Activated B cell treated with CpG ODN at 0.5 μM for 24 hours (primary cell): ENCODE data around the gene CETP. TPM values are rescaled to one million over a fixed set of nuclear protein-coding genes. Genes with fewer than 3 reads are reported as not detected.

ENCODE experiments used
- ATAC-seq: fragments of 200-7000 bp; cut with Tn5 transposase; one replicate; pipeline ENCODE4 v1.10.0; 2021; ENCODE audit warnings: low read depth, mild to moderate bottlenecking, moderate library complexity
- CTCF ChIA-PET: fragments of 350-600 bp; sonication (Branson Sonifier 250); formaldehyde crosslinking; loops from one replicate; lab custom pipeline; 2021; ENCODE audit warnings: antibody characterized with exemption; lab: Charles Lee
- POLR2A ChIA-PET: fragments of 350-600 bp; sonication (Branson Sonifier 250); formaldehyde crosslinking; loops from one replicate; lab custom pipeline; 2021; ENCODE audit warnings: antibody characterized with exemption; lab: Charles Lee
- DNase-seq: peaks from one replicate; pipeline ENCODE4 v3.0.0; 2022
- H3K27ac Mint-ChIP-seq: one replicate; pipeline ENCODE4 v1.8.0; 2020; ENCODE audit warnings: mixed read lengths
- H3K27me3 Mint-ChIP-seq: one replicate; pipeline ENCODE4 v1.8.0; 2021; ENCODE audit warnings: mixed read lengths
- H3K36me3 Mint-ChIP-seq: one replicate; pipeline ENCODE4 v1.8.0; 2021; ENCODE audit warnings: low read depth, mixed read lengths
- H3K4me1 Mint-ChIP-seq: one replicate; pipeline ENCODE4 v1.8.0; 2021; ENCODE audit warnings: mixed read lengths
- H3K4me3 Mint-ChIP-seq: one replicate; pipeline ENCODE4 v1.8.0; 2020; ENCODE audit warnings: mild to moderate bottlenecking, mixed read lengths
- H3K9me3 Mint-ChIP-seq: one replicate; pipeline ENCODE4 v1.8.0; 2020; ENCODE audit warnings: mixed read lengths
- CTCF ChIP-seq: fragments of 200-600 bp; IDR thresholded peaks from one replicate; pipeline ENCODE4 v1.8.0; 2022; ENCODE audit warnings: antibody characterized with exemption, mild to moderate bottlenecking
- intact Hi-C: fragments of 100-400 bp; cut with micrococcal nuclease; formaldehyde crosslinking; loops from one replicate; pipeline ENCODE4 v1.15.1; 2024
- total RNA-seq: library from RNA; stranded (reverse); gene quantifications from 2 replicates; pipeline ENCODE4 v1.2.3, GENCODE V29; 2022

Gene CETP
- total RNA-seq, 1 donor from 2014 or later: 1.4 TPM

DNA sequence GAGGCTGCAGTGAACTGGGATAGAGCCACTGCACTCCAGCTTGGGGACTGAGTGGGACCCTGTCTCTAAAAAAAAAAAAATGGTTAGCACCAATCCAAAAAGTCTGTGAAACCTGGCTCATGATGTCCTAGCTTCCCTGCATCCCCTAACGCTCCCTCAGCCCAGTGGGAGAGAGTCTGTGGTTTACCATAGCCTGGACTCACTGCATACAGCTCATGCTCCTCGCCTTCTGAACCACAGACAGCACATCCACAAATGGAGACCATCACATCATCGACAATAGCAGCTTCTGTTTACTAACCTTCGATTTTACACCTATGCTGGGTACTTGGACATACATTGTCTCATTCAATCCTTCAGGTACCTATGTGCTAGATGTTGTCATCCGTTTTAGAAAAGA is 71.2 kb downstream of the CETP start:
- intact Hi-C loops: no loop called here
- peaks cover 85% of the 10 kb centered on the region for H3K36me3 Mint-ChIP-seq
- ATAC-seq: no peak
- H3K4me1 Mint-ChIP-seq: peaks cover 24% of the 10 kb centered on the region
- ChIA-PET POLR2A (interaction anchor here (0.7 to 1.5 kb wide), 4 partner anchors 10 to 62 kb away, joined by 3 to 6 read pairs (median 4); no protein-coding TSS in a partner anchor), CTCF (interaction anchor here (1.0 to 1.1 kb wide), 2 partner anchors 13 to 69 kb away, joined by 3 read pairs; no protein-coding TSS in a partner anchor)
- no peak overlapping the region for H3K4me3 Mint-ChIP-seq
- peak overlapping the region; percentile 61 for H3K27ac Mint-ChIP-seq
- no peaks in the 10 kb centered on the region for H3K27me3 Mint-ChIP-seq
- H3K9me3 Mint-ChIP-seq: no peaks in the 10 kb centered on the region
- DNase-seq: no peak
- TF ChIP-seq CTCF: no peak

Other genes starting within 250 kb of the CETP start
- gene NUP93, start 231.8 kb upstream of the CETP start, total RNA-seq: 104 and 111 TPM in 2 replicates
- gene SLC12A3, start 96.7 kb upstream of the CETP start, total RNA-seq: 3.8 and 5.0 TPM in 2 replicates
- gene HERPUD1, start 29.8 kb upstream of the CETP start, total RNA-seq: 766 and 820 TPM in 2 replicates
- 296 and 372 TPM in 2 replicates for gene NLRC5, start 27.6 kb downstream of the CETP start, total RNA-seq
- 7.4 and 8.3 TPM in 2 replicates for gene CPNE2, start 130.6 kb downstream of the CETP start, total RNA-seq
- 131 and 147 TPM in 2 replicates for gene PSME3IP1, start 224.1 kb downstream of the CETP start, total RNA-seq
- gene RSPRY1, start 224.4 kb downstream of the CETP start, total RNA-seq: 32.6 and 39.9 TPM in 2 replicates